ENCODE data around the gene IFT52. TPM values are rescaled to one million over a fixed set of nuclear protein-coding genes. Genes with fewer than 3 reads are reported as not detected.

Gene IFT52
- polyA plus RNA-seq, 2 of the 4 experiments (the other 2 are of a cell fraction) = 26.3 to 42.2 TPM

GRCh38 chr20:43676368-43676767 lies 85.6 kb downstream of the IFT52 start (continued):
- TF ChIP-seq, protein P1, sequence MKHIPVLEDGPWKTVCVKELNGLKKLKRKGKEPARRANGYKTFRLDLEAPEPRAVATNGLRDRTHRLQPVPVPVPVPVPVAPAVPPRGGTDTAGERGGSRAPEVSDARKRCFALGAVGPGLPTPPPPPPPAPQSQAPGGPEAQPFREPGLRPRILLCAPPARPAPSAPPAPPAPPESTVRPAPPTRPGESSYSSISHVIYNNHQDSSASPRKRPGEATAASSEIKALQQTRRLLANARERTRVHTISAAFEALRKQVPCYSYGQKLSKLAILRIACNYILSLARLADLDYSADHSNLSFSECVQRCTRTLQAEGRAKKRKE (CRISPR knock-in tag; IDR thresholded peaks at IDR 0.05; ENCODE audit: low read depth) = no peak
- no peak for TF ChIP-seq HDAC2 (IDR thresholded peaks at IDR 0.05)
- no peak for TF ChIP-seq ZSCAN20 (CRISPR knock-in tag; IDR thresholded peaks at IDR 0.05)
- TF ChIP-seq, protein P2, sequence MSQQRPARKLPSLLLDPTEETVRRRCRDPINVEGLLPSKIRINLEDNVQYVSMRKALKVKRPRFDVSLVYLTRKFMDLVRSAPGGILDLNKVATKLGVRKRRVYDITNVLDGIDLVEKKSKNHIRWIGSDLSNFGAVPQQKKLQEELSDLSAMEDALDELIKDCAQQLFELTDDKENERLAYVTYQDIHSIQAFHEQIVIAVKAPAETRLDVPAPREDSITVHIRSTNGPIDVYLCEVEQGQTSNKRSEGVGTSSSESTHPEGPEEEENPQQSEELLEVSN (IDR thresholded peaks at IDR 0.05; ENCODE audit: borderline replicate concordance, low read depth) = no peak
- no peak for TF ChIP-seq TFCP2L1 (CRISPR knock-in tag; IDR thresholded peaks at IDR 0.05)

- POLR2A ChIA-PET = interaction anchor here (0.5 kb wide), 1 partner anchor 14 kb away, joined by 6 read pairs; no protein-coding TSS in a partner anchor
- H3K4me1 ChIP-seq = no peaks in the 10 kb centered on the region
- CTCF ChIA-PET = interaction anchor here (0.7 to 3.8 kb wide), 4 partner anchors 10 to 142 kb away, joined by 3 to 17 read pairs (median 10); no protein-coding TSS in a partner anchor
- ATAC-seq = no peak
- H3K27ac ChIP-seq = no peak overlapping the region
- H3K4me3 ChIP-seq = no peak overlapping the region
- no peak overlapping the region for H3K4me2 ChIP-seq
- FAIRE-seq = no peak
- TF ChIP-seq FOSL2 (IDR thresholded peaks at IDR 0.05) = no peak
- TF ChIP-seq FOSL2 (CRISPR knock-in tag; IDR thresholded peaks at IDR 0.05) = no peak
- TF ChIP-seq JUN (IDR thresholded peaks at IDR 0.05) = no peak
- no peak for TF ChIP-seq KDM5A (IDR thresholded peaks at IDR 0.05)
- TF ChIP-seq REST (IDR thresholded peaks at IDR 0.05) = no peak
- TF ChIP-seq, protein P3, sequence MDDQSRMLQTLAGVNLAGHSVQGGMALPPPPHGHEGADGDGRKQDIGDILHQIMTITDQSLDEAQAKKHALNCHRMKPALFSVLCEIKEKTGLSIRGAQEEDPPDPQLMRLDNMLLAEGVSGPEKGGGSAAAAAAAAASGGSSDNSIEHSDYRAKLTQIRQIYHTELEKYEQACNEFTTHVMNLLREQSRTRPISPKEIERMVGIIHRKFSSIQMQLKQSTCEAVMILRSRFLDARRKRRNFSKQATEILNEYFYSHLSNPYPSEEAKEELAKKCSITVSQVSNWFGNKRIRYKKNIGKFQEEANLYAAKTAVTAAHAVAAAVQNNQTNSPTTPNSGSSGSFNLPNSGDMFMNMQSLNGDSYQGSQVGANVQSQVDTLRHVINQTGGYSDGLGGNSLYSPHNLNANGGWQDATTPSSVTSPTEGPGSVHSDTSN (IDR thresholded peaks at IDR 0.05) = no peak
- TF ChIP-seq CHD2 (IDR thresholded peaks at IDR 0.05; ENCODE audit: low read length, partially characterized antibody) = no peak
- no peak for TF ChIP-seq ELK1 (IDR thresholded peaks at IDR 0.05; ENCODE audit: low read depth, low read length)
- TF ChIP-seq, protein P4, sequence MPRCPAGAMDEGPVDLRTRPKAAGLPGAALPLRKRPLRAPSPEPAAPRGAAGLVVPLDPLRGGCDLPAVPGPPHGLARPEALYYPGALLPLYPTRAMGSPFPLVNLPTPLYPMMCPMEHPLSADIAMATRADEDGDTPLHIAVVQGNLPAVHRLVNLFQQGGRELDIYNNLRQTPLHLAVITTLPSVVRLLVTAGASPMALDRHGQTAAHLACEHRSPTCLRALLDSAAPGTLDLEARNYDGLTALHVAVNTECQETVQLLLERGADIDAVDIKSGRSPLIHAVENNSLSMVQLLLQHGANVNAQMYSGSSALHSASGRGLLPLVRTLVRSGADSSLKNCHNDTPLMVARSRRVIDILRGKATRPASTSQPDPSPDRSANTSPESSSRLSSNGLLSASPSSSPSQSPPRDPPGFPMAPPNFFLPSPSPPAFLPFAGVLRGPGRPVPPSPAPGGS (IDR thresholded peaks at IDR 0.05) = no peak
- no peak for TF ChIP-seq HOXB5 (CRISPR knock-in tag; IDR thresholded peaks at IDR 0.05)
- no peak for TF ChIP-seq SREBF2 (IDR thresholded peaks at IDR 0.05)
- no peak for TF ChIP-seq CTCF (IDR thresholded peaks at IDR 0.05)
- no peak for TF ChIP-seq RCOR1 (IDR thresholded peaks at IDR 0.05; ENCODE audit: low read depth, low read length)
- TF ChIP-seq ZC3H11A (IDR thresholded peaks at IDR 0.05) = no peak
- TF ChIP-seq PHF8 (IDR thresholded peaks at IDR 0.05; ENCODE audit: borderline replicate concordance, low read depth) = no peak
- H3K9me3 ChIP-seq = no peaks in the 10 kb centered on the region
- 90% methylated on average over 7 of the region's 7 CpGs for WGBS (ENCODE audit: missing lambda C conversion rate)
- DNase-seq (ENCODE audit: low read depth in 1 of 2, low spot score in 1 of 2) = no peak
These were observed 90.2 kb downstream of the IFT52 start for GRCh38 chr20:43680981-43681380.

Data from A549 (cell line).